ENCODE data around the gene UVRAG.

The UVRAG gene

GRCh38 chr11:76152086-76152681 is 337.2 kb downstream of the UVRAG start:
- peak; percentile 81 for DNase-seq (ENCODE audit: low spot score)

DNA sequence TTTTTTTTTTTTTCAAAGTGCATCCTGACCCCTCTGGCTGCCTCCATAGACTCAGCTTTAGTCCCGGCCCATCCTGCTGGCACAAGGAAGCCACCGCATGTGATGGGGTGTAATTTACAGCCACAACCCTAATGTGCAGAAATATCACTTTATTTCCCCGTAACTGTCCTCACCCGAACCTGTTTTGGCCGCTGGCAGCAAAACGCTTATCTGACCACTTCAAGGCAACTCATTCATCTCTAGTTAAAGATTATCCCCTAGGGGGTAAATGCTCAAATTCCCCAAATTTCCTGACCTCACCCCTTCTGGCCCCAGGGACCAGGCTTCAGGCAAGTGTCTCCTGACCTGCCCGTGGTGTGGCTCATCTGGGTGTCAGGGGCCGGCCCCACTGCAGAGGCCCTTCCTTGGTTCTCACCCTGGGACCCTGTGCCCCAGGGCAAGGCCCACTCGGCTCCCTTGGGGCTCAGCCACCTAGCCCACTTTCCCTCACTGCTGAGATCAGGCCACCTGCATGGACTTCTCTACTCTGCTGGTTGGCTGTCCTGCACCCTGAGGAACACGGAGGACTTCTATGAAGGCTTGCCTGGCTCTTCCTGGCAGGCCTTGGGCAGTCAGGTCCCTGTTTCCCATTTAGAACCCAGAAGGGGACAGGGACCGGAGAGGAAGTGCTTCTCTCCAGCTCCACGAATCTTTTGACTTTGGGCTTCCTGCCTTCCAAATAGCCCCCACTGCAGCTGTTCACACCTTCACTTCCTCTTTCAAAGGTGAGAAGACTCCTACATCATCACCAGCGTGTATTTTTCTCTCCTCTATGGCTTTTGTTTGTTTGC is 337.9 kb downstream of the UVRAG start:
- DNase-seq (ENCODE audit: low spot score): no peak

GRCh38 chr11:76153571-76153923 is 338.5 kb downstream of the UVRAG start:
- no peak for DNase-seq (ENCODE audit: low spot score)

GRCh38 chr11:76155500-76156227 is 340.7 kb downstream of the UVRAG start:
- DNase-seq (ENCODE audit: low spot score): no peak

GRCh38 chr11:76156971-76157427 is 342.0 kb downstream of the UVRAG start:
- DNase-seq (ENCODE audit: low spot score): no peak

GRCh38 chr11:76157891-76158290 is 342.9 kb downstream of the UVRAG start:
- DNase-seq (ENCODE audit: low spot score): no peak

DNA sequence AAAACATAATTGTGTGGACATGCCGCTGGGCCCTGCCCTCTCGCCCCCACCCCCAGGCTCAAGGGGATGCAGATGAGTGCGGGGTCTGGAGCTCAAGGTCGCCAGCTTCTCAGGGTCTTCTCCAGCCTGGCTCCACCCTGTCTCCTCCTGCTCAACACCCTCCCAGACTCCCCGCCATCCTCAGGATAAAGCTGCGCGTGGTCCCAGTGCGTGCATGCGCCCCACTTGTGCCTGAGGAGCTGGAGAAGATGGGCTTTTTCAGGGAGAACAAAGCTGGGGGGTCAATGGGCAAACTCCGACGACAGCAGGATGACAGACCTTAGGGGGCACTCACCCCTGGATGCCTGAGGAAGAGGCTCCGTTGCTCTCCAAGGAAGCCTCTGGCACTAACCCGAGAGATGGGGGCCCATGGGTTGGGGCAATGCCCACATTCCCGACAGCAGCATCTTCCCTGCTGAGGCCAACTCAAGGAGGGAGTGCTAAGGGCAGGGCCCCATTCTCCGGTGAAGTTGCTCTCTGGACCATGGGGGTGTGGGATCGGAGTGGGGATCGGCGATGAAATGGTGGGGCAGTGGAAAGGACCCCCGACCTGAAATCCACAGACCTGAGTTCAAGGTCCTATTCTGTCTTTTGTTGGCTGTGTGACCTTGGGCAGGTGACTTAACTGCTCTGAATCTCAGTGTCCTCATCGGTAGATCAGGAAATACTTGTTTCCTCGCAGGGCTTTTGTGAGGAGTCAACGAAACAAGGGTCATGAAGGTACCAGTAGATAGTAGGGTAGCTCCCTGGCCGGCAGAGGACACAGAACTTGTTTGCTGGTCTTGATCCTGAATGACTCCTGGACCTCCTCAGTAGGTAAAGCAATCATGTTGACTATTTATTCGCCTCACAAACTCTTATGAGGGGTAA is 343.6 kb downstream of the UVRAG start:
- no peak for DNase-seq (ENCODE audit: low spot score)

DNA sequence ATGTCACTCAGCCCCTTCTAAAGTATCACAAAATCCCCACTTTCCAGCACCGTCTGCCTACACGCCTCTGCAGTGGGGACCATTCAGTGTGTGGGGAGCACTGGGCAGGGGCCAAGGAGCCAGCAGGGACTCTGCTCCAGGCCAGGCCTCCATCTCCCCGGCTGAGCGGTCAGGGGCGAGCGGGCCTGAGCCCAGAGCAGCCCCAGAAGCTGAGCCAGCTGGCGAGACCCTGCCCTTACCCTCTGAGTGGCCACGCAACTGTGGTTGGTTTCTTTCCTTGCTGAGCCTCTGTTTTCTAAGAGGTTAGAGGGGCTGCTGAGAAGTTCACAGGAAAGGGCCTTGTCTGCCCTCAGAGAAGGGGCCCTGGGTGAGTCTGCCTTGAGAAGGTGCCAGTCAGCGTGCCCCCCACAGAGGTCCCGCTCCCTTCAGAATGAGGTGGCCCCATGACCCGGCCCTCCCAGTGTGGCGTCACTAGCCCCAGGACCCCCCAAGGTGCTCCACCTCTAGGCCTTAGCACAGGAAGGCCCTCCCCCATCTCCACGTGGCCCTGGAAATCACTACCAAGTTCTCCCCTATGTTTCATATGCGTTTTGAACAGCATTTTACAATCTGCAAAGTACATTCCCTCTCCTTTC is 344.4 kb downstream of the UVRAG start:
- DNase-seq (ENCODE audit: low spot score): no peak

- no peak for DNase-seq (ENCODE audit: low spot score)
Measured at GRCh38 chr11:76159983-76160661, 345.1 kb downstream of the UVRAG start.

- DNase-seq (ENCODE audit: low spot score): no peak
Measured at GRCh38 chr11:76160856-76161255, 345.8 kb downstream of the UVRAG start.

GRCh38 chr11:76161261-76161961 is 346.4 kb downstream of the UVRAG start:
- no peak for DNase-seq (ENCODE audit: low spot score)

DNA sequence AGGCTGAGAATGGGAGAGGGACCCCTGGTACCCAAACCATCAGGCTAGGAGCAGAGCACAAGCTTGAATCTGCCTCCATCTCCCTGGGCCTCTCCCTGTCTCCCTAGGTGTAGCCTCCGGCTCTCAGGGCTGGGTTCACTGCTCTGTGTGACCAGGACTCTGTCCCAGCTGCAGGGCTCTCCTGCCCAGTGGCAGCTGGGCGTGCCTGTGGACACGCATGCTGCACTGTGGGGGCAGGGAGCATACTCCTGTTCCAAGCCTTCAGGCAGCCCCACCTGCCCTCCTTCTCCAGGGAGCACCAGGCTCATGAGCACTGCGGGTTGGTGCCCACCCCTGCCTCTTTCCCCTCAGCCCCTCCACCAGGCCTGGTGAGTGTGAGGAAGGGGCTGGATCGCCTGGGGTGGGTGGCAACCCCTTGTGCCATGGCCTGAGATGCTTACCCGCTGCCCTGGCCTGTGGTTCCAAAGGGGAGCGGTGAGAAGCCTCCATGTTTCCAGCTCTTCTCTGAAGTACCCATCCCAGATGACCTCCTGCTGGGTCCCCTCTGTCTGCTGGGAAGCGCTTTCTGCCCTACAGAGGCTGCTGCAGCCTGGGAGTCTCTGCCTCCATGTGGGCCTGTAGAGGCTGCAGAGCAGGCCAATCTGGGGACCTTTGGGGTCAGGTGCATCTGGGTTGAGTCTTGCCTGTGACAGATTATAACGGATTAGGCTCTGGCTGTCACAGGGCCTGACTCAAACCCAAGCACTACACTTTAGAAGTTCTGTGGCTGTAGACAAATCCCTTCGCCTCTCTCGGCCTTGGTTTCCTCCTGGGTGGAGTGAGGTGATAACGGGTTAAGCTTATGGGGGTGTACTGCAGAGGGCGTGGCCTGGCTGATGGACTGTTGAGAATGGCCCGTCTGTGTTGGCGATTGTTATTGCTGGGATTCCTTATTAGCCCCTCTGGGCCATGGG is 347.6 kb downstream of the UVRAG start:
- no peak for DNase-seq (ENCODE audit: low spot score)

GRCh38 chr11:76163289-76163880 is 348.4 kb downstream of the UVRAG start:
- no peak for DNase-seq (ENCODE audit: low spot score)

GRCh38 chr11:76164081-76164480 is 349.1 kb downstream of the UVRAG start:
- no peak for DNase-seq (ENCODE audit: low spot score)

- DNase-seq (ENCODE audit: low spot score): no peak
Measured at GRCh38 chr11:76164861-76165751, 350.1 kb downstream of the UVRAG start.

- DNase-seq (ENCODE audit: low spot score): no peak
Measured at GRCh38 chr11:76166314-76166713, 351.3 kb downstream of the UVRAG start.

DNA sequence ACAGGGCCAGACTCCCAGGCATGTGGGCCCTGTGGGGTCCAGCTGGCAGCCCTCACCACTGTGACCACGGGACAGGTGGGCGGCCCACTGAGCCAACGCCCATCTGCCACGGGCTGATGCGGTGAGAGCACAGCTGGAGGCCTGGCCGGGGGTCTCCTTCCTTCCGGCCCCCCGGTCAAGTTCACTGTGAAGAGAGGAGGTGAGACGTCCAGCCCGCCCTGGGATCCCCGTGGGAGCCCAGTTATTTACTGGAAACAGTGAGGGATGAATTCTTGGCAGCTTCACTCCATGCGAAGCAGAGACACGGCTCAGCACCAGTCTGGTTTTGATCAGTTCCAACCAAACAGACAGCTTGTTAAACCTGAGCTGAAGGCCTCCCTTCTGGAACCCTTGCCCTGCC is 352.6 kb downstream of the UVRAG start:
- DNase-seq (ENCODE audit: low spot score): no peak

GRCh38 chr11:76169473-76169896 is 354.5 kb downstream of the UVRAG start:
- DNase-seq (ENCODE audit: low spot score): no peak
